PC-3 (cell line): ENCODE measurements around the gene HNRNPA3.

Source experiments
- EZH2 ChIP-seq: fragments of 300-600 bp; sonication (generic); IDR thresholded peaks from one replicate; pipeline ENCODE4 v1.6.1; 2017; ENCODE audit warnings: antibody characterized with exemption, mild to moderate bottlenecking, low read length; ENCODE audit not compliant: unreplicated experiment
- EZH2phosphoT487 ChIP-seq: fragments of 300-600 bp; sonication (generic); IDR thresholded peaks from 2 replicates; pipeline ENCODE4 v1.6.1; 2018; ENCODE audit warnings: mild to moderate bottlenecking, antibody characterized with exemption, low read length, borderline replicate concordance
- TF ChIP-seq, protein P1 (sequence below): fragments of 300-600 bp; sonication (generic); conservative IDR thresholded peaks from 2 replicates; pipeline ENCODE4 v1.5.1; 2017; ENCODE audit warnings: antibody characterized with exemption, low read depth, mild to moderate bottlenecking, low read length

DNA sequence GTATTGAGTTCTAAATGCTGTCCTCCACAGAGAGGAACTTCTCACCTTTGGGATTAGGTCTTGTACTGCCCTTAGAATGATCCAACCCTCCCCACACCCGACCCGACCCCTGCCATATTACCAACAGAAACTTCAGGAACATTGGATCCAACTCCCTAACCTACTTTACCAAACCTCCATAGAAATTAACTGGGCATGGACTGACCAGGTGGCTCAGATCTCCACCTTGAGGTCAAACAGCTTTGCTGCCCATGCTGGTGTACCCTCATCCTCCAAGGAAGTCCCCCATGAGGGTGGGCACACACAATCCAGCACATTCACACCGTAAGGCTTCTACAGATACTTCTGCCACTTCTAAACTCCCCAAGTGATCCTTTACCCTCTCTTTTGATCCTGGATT lies 30.5 kb downstream of the HNRNPA3 start:
- TF ChIP-seq, protein P1, sequence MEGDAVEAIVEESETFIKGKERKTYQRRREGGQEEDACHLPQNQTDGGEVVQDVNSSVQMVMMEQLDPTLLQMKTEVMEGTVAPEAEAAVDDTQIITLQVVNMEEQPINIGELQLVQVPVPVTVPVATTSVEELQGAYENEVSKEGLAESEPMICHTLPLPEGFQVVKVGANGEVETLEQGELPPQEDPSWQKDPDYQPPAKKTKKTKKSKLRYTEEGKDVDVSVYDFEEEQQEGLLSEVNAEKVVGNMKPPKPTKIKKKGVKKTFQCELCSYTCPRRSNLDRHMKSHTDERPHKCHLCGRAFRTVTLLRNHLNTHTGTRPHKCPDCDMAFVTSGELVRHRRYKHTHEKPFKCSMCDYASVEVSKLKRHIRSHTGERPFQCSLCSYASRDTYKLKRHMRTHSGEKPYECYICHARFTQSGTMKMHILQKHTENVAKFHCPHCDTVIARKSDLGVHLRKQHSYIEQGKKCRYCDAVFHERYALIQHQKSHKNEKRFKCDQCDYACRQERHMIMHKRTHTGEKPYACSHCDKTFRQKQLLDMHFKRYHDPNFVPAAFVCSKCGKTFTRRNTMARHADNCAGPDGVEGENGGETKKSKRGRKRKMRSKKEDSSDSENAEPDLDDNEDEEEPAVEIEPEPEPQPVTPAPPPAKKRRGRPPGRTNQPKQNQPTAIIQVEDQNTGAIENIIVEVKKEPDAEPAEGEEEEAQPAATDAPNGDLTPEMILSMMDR: no peak
- TF ChIP-seq EZH2 (no peak), EZH2phosphoT487 (no peak)
